Ectodermal cell (in vitro differentiated cells): Measurements from ENCODE around the gene GNG2.

Experiments
- H3K27ac ChIP-seq: 2 replicates; pipeline ENCODE4 v1.7.0; 2013; ENCODE audit warnings: mild to moderate bottlenecking, low read depth, low read length; ENCODE audit not compliant: insufficient read depth, poor library complexity, severe bottlenecking
- H3K27me3 ChIP-seq: 2 replicates; pipeline ENCODE4 v1.7.0; 2013; ENCODE audit warnings: mild to moderate bottlenecking, low read length; ENCODE audit not compliant: insufficient read depth, control insufficient read depth, poor library complexity, severe bottlenecking
- H3K36me3 ChIP-seq: one replicate; pipeline ENCODE4 v1.7.0; 2013; ENCODE audit warnings: low read length; ENCODE audit not compliant: control insufficient read depth, insufficient read depth
- H3K4me1 ChIP-seq: one replicate; pipeline ENCODE4 v1.7.0; 2013; ENCODE audit warnings: low read length; ENCODE audit not compliant: control insufficient read depth, insufficient read depth
- H3K4me3 ChIP-seq: 2 replicates; pipeline ENCODE4 v1.7.0; 2013; ENCODE audit warnings: low read depth, low read length, control low read depth; ENCODE audit not compliant: insufficient read depth
- H3K9me3 ChIP-seq: 2 replicates; pipeline ENCODE4 v1.7.0; 2013; ENCODE audit warnings: mild to moderate bottlenecking, low read length, moderate library complexity; ENCODE audit not compliant: control insufficient read depth
- WGBS, 2 experiments: methylation state at CpG; one replicate each; pipeline ENCODE4 v1.1.7; 2013; ENCODE audit warnings: missing lambda C conversion rate in 2 of 2; 5-methylcytosine and 5-hydroxymethylcytosine counted together

GNG2 gene

DNA sequence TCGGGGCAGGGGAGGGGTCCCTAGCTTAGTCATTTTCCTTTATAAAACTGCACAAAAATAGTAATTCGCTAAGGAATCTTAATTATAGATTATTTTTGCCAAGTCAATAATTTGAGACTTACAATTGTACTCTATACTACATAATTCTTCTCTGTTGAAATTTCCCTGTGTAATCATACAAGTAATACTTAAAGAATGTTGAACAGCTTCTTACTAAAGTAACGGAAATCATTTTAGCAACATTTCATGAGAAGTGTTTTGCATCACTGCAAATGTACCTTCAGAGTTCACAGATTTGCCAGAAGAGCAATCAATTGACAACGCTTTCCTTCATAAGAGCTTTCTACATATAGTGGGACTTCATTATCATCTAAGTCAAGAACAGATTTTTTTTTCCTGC is 7.9 kb upstream of the GNG2 start:
- Histone ChIP-seq H3K27me3 (no peaks in the 10 kb centered on the region), H3K36me3 (no peaks in the 10 kb centered on the region), H3K9me3 (no peaks in the 10 kb centered on the region), H3K27ac (no peak overlapping the region), H3K4me3 (no peak overlapping the region), H3K4me1 (no peaks in the 10 kb centered on the region)
- 95 to 97% methylated on average over 2 to 3 of the region's 4 CpGs for WGBS, 2 experiments

DNA sequence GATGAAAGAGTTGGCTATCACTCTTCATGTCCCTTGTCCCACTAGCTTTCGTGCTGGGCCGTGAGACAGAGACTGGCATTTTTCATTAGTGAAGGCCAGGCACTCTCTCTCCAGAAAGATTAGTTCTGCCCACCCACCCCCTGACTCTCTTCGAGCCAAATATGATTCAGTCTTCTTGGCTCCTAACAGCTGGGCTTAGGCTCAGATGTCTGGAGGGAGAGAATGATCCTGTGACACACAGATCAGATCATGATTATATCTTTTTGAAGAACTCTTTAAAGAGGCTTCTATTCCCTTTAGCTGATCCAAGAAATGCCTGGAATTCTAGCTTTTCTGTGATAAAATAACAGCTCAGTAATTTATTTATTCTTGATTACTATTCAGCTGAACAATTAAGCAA is 5.2 kb upstream of the GNG2 start:
- Histone ChIP-seq H3K4me3 (no peak overlapping the region), H3K27ac (no peak overlapping the region), H3K9me3 (no peaks in the 10 kb centered on the region), H3K27me3 (no peaks in the 10 kb centered on the region), H3K4me1 (peaks cover 9% of the 10 kb centered on the region), H3K36me3 (no peaks in the 10 kb centered on the region)
- WGBS, 2 experiments: 91 to 94% methylated on average over 3 of the region's 3 CpGs

DNA sequence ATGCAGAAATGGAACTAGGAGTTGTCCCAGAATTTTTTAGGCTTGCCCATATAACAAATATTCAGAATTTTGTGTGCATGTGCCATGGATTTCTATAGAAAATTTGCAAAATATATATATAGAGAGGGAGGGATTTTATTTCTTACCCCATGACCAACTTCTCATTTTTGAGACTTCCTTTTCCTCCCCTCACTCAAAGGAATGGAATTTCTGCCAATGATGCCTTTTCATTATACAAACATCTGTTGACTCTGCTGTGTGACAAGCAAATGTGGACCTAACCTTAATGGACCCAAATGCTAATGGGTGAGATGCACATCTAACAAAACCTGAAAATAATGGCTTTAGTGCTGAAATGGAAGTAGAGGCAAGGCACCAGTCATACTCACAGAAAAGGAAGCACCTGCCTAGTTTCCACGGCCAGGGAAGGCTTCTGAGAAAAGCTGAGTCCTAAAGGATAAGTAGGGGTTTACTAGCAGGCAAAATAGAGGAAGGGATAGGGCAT is 3.6 kb upstream of the GNG2 start:
- no peak overlapping the region for H3K4me3 ChIP-seq
- no peaks in the 10 kb centered on the region for H3K36me3 ChIP-seq
- H3K27me3 ChIP-seq: no peaks in the 10 kb centered on the region
- no peaks in the 10 kb centered on the region for H3K9me3 ChIP-seq
- WGBS, 2 experiments: 96% methylated on average over 1 of the region's 1 CpG
- peaks cover 10% of the 10 kb centered on the region for H3K4me1 ChIP-seq
- H3K27ac ChIP-seq: no peak overlapping the region

DNA sequence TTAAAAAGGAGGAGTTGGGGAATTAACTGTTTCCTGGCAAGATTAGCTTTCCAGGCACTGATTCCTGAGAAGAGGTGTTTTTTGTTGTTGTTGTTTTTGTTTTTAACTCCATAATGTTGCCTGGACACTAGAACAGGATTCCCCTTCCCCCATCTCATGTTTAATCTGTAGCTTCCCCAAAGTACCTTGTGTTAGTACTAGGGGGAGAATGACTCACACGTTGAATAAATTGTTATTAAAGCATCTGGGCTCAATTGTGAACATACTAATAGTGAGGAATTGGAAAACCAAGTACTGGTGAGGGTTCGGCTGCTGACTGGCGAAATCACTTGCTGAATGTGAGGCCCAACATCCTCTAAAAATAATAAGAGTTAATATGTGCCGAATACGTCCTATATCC is 1.3 kb upstream of the GNG2 start:
- H3K27me3 ChIP-seq: no peaks in the 10 kb centered on the region
- H3K4me1 ChIP-seq: peaks cover 22% of the 10 kb centered on the region
- H3K4me3 ChIP-seq: no peak overlapping the region
- H3K27ac ChIP-seq: no peak overlapping the region
- H3K9me3 ChIP-seq: no peaks in the 10 kb centered on the region
- 87 to 92% methylated on average over 3 to 5 of the region's 5 CpGs for WGBS, 2 experiments
- H3K36me3 ChIP-seq: no peaks in the 10 kb centered on the region

DNA sequence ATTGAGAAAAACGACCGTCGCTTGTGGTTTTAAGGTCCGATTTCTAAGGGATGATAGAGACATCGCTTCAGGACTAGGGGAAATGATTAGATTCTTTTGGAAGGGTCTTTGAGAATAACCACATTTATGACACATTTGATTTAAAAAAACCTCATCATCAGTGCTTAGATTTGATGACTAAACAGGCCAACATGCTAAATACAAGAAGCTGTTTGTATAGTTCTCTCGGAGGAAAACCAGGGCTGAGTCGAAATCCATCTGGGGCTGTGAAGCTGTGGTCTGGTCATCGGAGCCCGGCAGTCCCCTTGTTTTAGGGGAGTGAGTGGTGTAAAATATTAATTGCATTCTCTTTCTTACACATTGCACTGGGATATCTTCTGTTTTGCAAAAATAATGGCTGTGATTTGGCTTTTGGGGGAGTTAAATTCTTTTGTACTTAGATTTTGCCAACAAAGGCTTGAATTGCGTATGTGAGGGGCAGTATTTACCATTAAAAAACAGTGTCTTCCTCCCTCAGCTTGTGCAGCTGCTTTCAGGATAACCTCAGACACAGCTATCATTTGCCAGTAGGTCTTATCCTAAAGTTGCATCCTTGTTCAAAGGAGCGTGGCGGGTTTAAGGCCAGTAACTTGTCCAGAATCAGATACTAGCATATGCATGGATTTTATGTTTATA is 550 bp downstream of the GNG2 start:
- H3K4me1 ChIP-seq: peaks cover 23% of the 10 kb centered on the region
- peak overlapping the region; percentile 62 for H3K4me3 ChIP-seq
- no peaks in the 10 kb centered on the region for H3K9me3 ChIP-seq
- H3K36me3 ChIP-seq: no peaks in the 10 kb centered on the region
- H3K27ac ChIP-seq: peak overlapping the region; percentile 77
- 3 to 13% methylated on average over 11 to 12 of the region's 12 CpGs for WGBS, 2 experiments
- H3K27me3 ChIP-seq: no peaks in the 10 kb centered on the region

- Histone ChIP-seq H3K9me3 (no peaks in the 10 kb centered on the region), H3K4me1 (peaks cover 27% of the 10 kb centered on the region), H3K27ac (no peak overlapping the region), H3K27me3 (no peaks in the 10 kb centered on the region), H3K36me3 (no peaks in the 10 kb centered on the region), H3K4me3 (no peak overlapping the region)
- 90 to 94% methylated on average over 5 of the region's 5 CpGs for WGBS, 2 experiments
Observed at GRCh38 chr14:51862176-51862796, 1.9 kb downstream of the GNG2 start.

GRCh38 chr14:51862860-51863259 is 2.4 kb downstream of the GNG2 start:
- WGBS, 2 experiments: 83 to 94% methylated on average over 1 of the region's 1 CpG
- H3K4me3 ChIP-seq: no peak overlapping the region
- H3K36me3 ChIP-seq: no peaks in the 10 kb centered on the region
- no peak overlapping the region for H3K27ac ChIP-seq
- H3K9me3 ChIP-seq: no peaks in the 10 kb centered on the region
- H3K4me1 ChIP-seq: peaks cover 27% of the 10 kb centered on the region
- H3K27me3 ChIP-seq: no peaks in the 10 kb centered on the region

GRCh38 chr14:51865953-51866747 is 5.7 kb downstream of the GNG2 start:
- no peak overlapping the region for H3K4me3 ChIP-seq
- no peaks in the 10 kb centered on the region for H3K27me3 ChIP-seq
- WGBS, 2 experiments: 61 to 64% methylated on average over 5 of the region's 5 CpGs
- H3K9me3 ChIP-seq: no peaks in the 10 kb centered on the region
- H3K27ac ChIP-seq: no peak overlapping the region
- H3K4me1 ChIP-seq: peaks cover 17% of the 10 kb centered on the region
- H3K36me3 ChIP-seq: no peaks in the 10 kb centered on the region

- Histone ChIP-seq H3K27me3 (no peaks in the 10 kb centered on the region), H3K4me3 (no peak overlapping the region), H3K27ac (no peak overlapping the region), H3K9me3 (no peaks in the 10 kb centered on the region), H3K36me3 (no peaks in the 10 kb centered on the region), H3K4me1 (peaks cover 11% of the 10 kb centered on the region)
- WGBS, 2 experiments: 94 to 97% methylated on average over 2 of the region's 2 CpGs
Observed at GRCh38 chr14:51867741-51868140, 7.3 kb downstream of the GNG2 start.

- Histone ChIP-seq H3K9me3 (no peaks in the 10 kb centered on the region), H3K4me3 (no peak overlapping the region), H3K27me3 (no peaks in the 10 kb centered on the region), H3K27ac (no peak overlapping the region), H3K36me3 (no peaks in the 10 kb centered on the region), H3K4me1 (peaks cover 5% of the 10 kb centered on the region)
- 87 to 92% methylated on average over 2 of the region's 2 CpGs for WGBS, 2 experiments
Observed at GRCh38 chr14:51868405-51868804, 8.0 kb downstream of the GNG2 start.
